IMR-90 (cell line): ENCODE results near the gene CGREF1. TPM values are rescaled to one million over a fixed set of nuclear protein-coding genes. Genes with fewer than 3 reads are reported as not detected.

ENCODE experiments used
- ATAC-seq: fragments of 200-7000 bp; cut with Tn5 transposase; 2 replicates; pipeline ENCODE4 v1.9.1; 2020; ENCODE audit warnings: low read depth, mild to moderate bottlenecking, moderate library complexity
- BruUV-seq: library from RNA; stranded (reverse); fragments of 400-500 nt; replicated peaks from 2 replicates; lab custom pipeline; 2021; lab: Mats Ljungman, UMichigan
- CTCF ChIA-PET: fragments of 300-600 bp; formaldehyde crosslinking; extraction: SDS; loops from one replicate; lab custom pipeline; 2021; ENCODE audit warnings: antibody characterized with exemption; lab: Yijun Ruan, JAX
- POLR2A ChIA-PET: fragments of 300-600 bp; sonication (Branson Sonifier 250); formaldehyde crosslinking; loops from one replicate; lab custom pipeline; 2022; ENCODE audit warnings: antibody characterized with exemption; ENCODE audit not compliant: unreplicated experiment; lab: Charles Lee
- DNase-seq: peaks from one replicate; pipeline ENCODE4 v3.0.0; 2013
- H2AFZ ChIP-seq: replicated peaks from 2 replicates; pipeline ENCODE3; 2013; ENCODE audit warnings: low read length, mild to moderate bottlenecking; ENCODE audit not compliant: poor library complexity
- H2AK5ac ChIP-seq: 2 replicates; pipeline ENCODE4 v1.6.1; 2013; ENCODE audit warnings: low read depth, low read length, inconsistent platforms
- H2AK9ac ChIP-seq: replicated peaks from 2 replicates; pipeline ENCODE3; 2013; ENCODE audit warnings: mild to moderate bottlenecking, low read depth, low read length, moderate library complexity; ENCODE audit not compliant: poor library complexity
- H2BK120ac ChIP-seq: 2 replicates; pipeline ENCODE4 v1.6.1; 2013; ENCODE audit warnings: low read depth, low read length, inconsistent platforms
- H2BK15ac ChIP-seq: 3 replicates; pipeline ENCODE4 v1.6.1; 2013; ENCODE audit warnings: low read depth, low read length, inconsistent platforms
- H2BK20ac ChIP-seq: 2 replicates; pipeline ENCODE4 v1.6.1; 2013; ENCODE audit warnings: low read depth, mild to moderate bottlenecking, inconsistent platforms, low read length, moderate library complexity
- H2BK5ac ChIP-seq: 2 replicates; pipeline ENCODE4 v1.6.1; 2013; ENCODE audit warnings: mild to moderate bottlenecking, low read depth, low read length, inconsistent platforms; ENCODE audit not compliant: poor library complexity, severe bottlenecking
- H3K14ac ChIP-seq: replicated peaks from 2 replicates; pipeline ENCODE4 v1.6.1; 2013; ENCODE audit warnings: low read depth, low read length, inconsistent platforms
- H3K18ac ChIP-seq: 2 replicates; pipeline ENCODE4 v1.6.1; 2013; ENCODE audit warnings: low read depth, low read length, control low read depth
- H3K23ac ChIP-seq: 2 replicates; pipeline ENCODE4 v1.6.1; 2013; ENCODE audit warnings: low read depth, low read length, inconsistent platforms
- H3K27ac ChIP-seq: 2 replicates; pipeline ENCODE4 v1.5.1; 2013; ENCODE audit warnings: mild to moderate bottlenecking, control low read depth, low read length; ENCODE audit not compliant: insufficient read depth
- H3K27me3 ChIP-seq: 2 replicates; pipeline ENCODE4 v1.6.1; 2013; ENCODE audit warnings: low read length; ENCODE audit not compliant: control insufficient read depth, insufficient read depth
- H3K36me3 ChIP-seq: 2 replicates; pipeline ENCODE4 v1.6.1; 2013; ENCODE audit warnings: low read length, mixed read lengths; ENCODE audit not compliant: control insufficient read depth, insufficient read depth
- H3K4ac ChIP-seq: 2 replicates; pipeline ENCODE4 v1.6.1; 2013; ENCODE audit warnings: low read depth, low read length, inconsistent platforms
- H3K4me1 ChIP-seq: 2 replicates; pipeline ENCODE4 v1.6.1; 2013; ENCODE audit warnings: low read length, mixed read lengths; ENCODE audit not compliant: control insufficient read depth, insufficient read depth
- H3K4me2 ChIP-seq: 2 replicates; pipeline ENCODE4 v1.6.1; 2013; ENCODE audit warnings: low read depth, mild to moderate bottlenecking, control low read depth, low read length, moderate library complexity
- H3K4me3 ChIP-seq: 2 replicates; pipeline ENCODE4 v1.5.1; 2013; ENCODE audit warnings: low read depth, mild to moderate bottlenecking, control low read depth, low read length, moderate library complexity; ENCODE audit not compliant: insufficient read depth
- H3K56ac ChIP-seq: 2 replicates; pipeline ENCODE4 v1.6.1; 2013; ENCODE audit warnings: low read length, inconsistent platforms; ENCODE audit not compliant: insufficient read depth; ENCODE audit errors: extremely low read depth
- H3K79me1 ChIP-seq, 2 experiments: 2 replicates each; pipeline ENCODE4 v1.6.1; 2013; ENCODE audit warnings: low read length in 2 of 2, inconsistent platforms in 1 of 2, low read depth in 1 of 2
- H3K9ac ChIP-seq: 2 replicates; pipeline ENCODE4 v1.6.1; 2013; ENCODE audit warnings: low read depth, low read length, control low read depth
- H3K9me1 ChIP-seq: 2 replicates; pipeline ENCODE4 v1.6.1; 2013; ENCODE audit warnings: low read length, inconsistent platforms; ENCODE audit not compliant: insufficient read depth
- H3K9me3 ChIP-seq: 2 replicates; pipeline ENCODE4 v1.6.1; 2013; ENCODE audit warnings: low read length; ENCODE audit not compliant: control insufficient read depth, insufficient read depth
- H4K20me1 ChIP-seq: 2 replicates; pipeline ENCODE4 v1.6.1; 2013; ENCODE audit warnings: low read length, inconsistent platforms; ENCODE audit not compliant: insufficient read depth
- H4K5ac ChIP-seq: 2 replicates; pipeline ENCODE4 v1.6.1; 2013; ENCODE audit warnings: mild to moderate bottlenecking, low read depth, low read length, control low read depth
- H4K8ac ChIP-seq, 2 experiments: 2 replicates each; pipeline ENCODE4 v1.6.1; 2013; ENCODE audit warnings: low read depth in 2 of 2, low read length in 2 of 2, control low read depth in 1 of 2, inconsistent platforms in 1 of 2
- H4K91ac ChIP-seq: 2 replicates; pipeline ENCODE4 v1.6.1; 2013; ENCODE audit warnings: low read depth, low read length, inconsistent platforms; ENCODE audit not compliant: insufficient read depth
- BHLHE40 ChIP-seq: fragments of 150-350 bp; IDR thresholded peaks from 2 replicates; pipeline ENCODE4 v1.6.1; 2016; ENCODE audit warnings: mild to moderate bottlenecking, low read depth, low read length
- MAFK ChIP-seq: IDR thresholded peaks from 2 replicates; pipeline ENCODE4 v1.6.1; 2012; ENCODE audit warnings: low read depth, low read length, improper control_type of control experiment
- RFX5 ChIP-seq: IDR thresholded peaks from 2 replicates; pipeline ENCODE4 v1.8.0; 2012; ENCODE audit warnings: low read depth, mild to moderate bottlenecking, low read length, moderate library complexity
- WGBS, 2 experiments: methylation state at CpG; one replicate each; pipeline versions ENCODE4 v1.1.5 to v1.1.7; 2013; ENCODE audit warnings: missing lambda C conversion rate in 2 of 2; ENCODE audit not compliant: insufficient read length in 1 of 2; ENCODE audit errors: extremely low coverage in 2 of 2; 5-methylcytosine and 5-hydroxymethylcytosine counted together
- dilution Hi-C: fragments of 300-500 bp; cut with HindIII; formaldehyde crosslinking; loops from one replicate; pipeline ENCODE4 v1.14.3; 2018; ENCODE audit warnings: low sequenced_read_pairs; ENCODE audit not compliant: unreplicated experiment
- in situ Hi-C: fragments of 300-500 bp; cut with MboI; formaldehyde crosslinking; loops from 3 replicates; pipeline ENCODE4 v1.14.3; 2019; ENCODE audit warnings: low sequenced_read_pairs, inconsistent platforms, mixed read lengths
- intact Hi-C: fragments of 100-400 bp; cut with micrococcal nuclease; formaldehyde crosslinking; loops from 2 replicates; pipeline ENCODE4 v1.10.0; 2022
- polyA plus RNA-seq, 3 experiments: library from polyadenylated mRNA; depleted of rRNA; stranded (reverse); fragments of >200 nt; gene quantifications; 2 replicates each; pipeline ENCODE4 v1.2.3, GENCODE V29; 2012; ENCODE audit warnings: low replicate concordance in 1 of 3
- total RNA-seq: library from RNA; depleted of rRNA; stranded (reverse); fragments of >200 nt; gene quantifications from 2 replicates; pipeline ENCODE4 v1.2.3, GENCODE V29; 2012
- TF ChIP-seq, protein P1 (sequence below): conservative IDR thresholded peaks from 2 replicates; pipeline ENCODE4 v1.5.1; 2012; ENCODE audit warnings: mild to moderate bottlenecking, low read depth, low read length, improper control_type of control experiment
- TF ChIP-seq, protein P2 (sequence below): fragments of 150-350 bp; IDR thresholded peaks from 2 replicates; pipeline ENCODE4 v1.6.1; 2016; ENCODE audit warnings: low read depth, mild to moderate bottlenecking, low read length, moderate library complexity, borderline replicate concordance

The CGREF1 gene
- total and polyA plus RNA-seq, 2 of the 4 experiments (the other 2 are of a cell fraction) = 0.54 to 1.3 TPM

DNA sequence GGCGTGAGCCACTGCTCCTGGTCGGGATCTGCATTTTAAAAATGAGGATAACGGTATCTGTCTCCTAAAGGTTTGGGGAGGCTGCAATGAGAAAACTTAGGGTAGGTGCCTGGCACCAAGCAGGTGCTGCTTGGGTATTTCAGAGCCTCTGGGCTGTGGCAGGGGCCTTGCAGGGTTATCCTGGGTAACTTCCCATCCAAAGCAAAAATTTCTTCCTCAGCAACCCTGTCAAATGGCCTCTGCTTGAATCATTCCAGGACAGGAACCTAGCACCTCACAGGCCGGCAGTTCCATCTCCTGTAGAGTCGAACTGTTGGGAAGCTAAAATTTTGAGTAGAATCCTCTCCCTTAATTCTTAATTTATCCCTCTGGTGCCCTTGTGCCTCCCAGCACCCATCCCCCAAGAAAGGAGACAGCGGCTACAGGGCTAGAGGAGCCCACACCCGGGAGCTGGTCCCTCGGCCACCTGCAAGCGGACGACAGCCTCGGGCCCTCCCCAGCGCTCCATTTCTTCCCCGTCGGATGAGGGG, 868 bp downstream of the CGREF1 start:
- Histone ChIP-seq H3K9me1 (no peaks in the 10 kb centered on the region; the same call in 1 of the 2 replicates), H3K56ac (no peak overlapping the region), H3K27me3 (peaks cover 69% of the 10 kb centered on the region), H4K20me1 (no peaks in the 10 kb centered on the region; the same call in 1 of the 2 replicates), H4K5ac (no peak overlapping the region), H3K4me1 (peaks cover 5% of the 10 kb centered on the region), H2AK9ac (peak overlapping the region; percentile 15), H2BK15ac (no peak overlapping the region), H4K8ac (no peak overlapping the region), H3K4me2 (peak overlapping the region; percentile 87; the same call in 1 of the 2 replicates), H3K9ac (no peak overlapping the region), H2AK5ac (no peak overlapping the region), H3K4me3 (peak overlapping the region; percentile 42; the same call in 1 of the 2 replicates), H3K18ac (no peak overlapping the region), H3K79me1 (no peaks in the 10 kb centered on the region), H2BK120ac (no peak overlapping the region), H3K4ac (no peak overlapping the region), H4K91ac (no peak overlapping the region), H2AFZ (peak overlapping the region; percentile 85), H3K23ac (no peak overlapping the region), H3K14ac (no peak overlapping the region), H3K27ac (no peak overlapping the region), H3K36me3 (no peaks in the 10 kb centered on the region), H3K9me3 (peaks cover 6% of the 10 kb centered on the region; the same call in 1 of the 2 replicates), H2BK5ac (no peak overlapping the region), H2BK20ac (no peak overlapping the region)
- DNase-seq = no peak
- 13% methylated on average over 8 of the region's 14 CpGs; no CpG with 5 or more reads in 1 of the 2 experiments for WGBS, 2 experiments
- dilution Hi-C loops (no loop called here), in situ Hi-C loops (no loop called here), intact Hi-C loops (no loop called here)
- TF ChIP-seq RFX5 (no peak), MAFK (no peak), BHLHE40 (no peak)
- TF ChIP-seq, protein P1, sequence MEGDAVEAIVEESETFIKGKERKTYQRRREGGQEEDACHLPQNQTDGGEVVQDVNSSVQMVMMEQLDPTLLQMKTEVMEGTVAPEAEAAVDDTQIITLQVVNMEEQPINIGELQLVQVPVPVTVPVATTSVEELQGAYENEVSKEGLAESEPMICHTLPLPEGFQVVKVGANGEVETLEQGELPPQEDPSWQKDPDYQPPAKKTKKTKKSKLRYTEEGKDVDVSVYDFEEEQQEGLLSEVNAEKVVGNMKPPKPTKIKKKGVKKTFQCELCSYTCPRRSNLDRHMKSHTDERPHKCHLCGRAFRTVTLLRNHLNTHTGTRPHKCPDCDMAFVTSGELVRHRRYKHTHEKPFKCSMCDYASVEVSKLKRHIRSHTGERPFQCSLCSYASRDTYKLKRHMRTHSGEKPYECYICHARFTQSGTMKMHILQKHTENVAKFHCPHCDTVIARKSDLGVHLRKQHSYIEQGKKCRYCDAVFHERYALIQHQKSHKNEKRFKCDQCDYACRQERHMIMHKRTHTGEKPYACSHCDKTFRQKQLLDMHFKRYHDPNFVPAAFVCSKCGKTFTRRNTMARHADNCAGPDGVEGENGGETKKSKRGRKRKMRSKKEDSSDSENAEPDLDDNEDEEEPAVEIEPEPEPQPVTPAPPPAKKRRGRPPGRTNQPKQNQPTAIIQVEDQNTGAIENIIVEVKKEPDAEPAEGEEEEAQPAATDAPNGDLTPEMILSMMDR = no peak
- TF ChIP-seq, protein P2, sequence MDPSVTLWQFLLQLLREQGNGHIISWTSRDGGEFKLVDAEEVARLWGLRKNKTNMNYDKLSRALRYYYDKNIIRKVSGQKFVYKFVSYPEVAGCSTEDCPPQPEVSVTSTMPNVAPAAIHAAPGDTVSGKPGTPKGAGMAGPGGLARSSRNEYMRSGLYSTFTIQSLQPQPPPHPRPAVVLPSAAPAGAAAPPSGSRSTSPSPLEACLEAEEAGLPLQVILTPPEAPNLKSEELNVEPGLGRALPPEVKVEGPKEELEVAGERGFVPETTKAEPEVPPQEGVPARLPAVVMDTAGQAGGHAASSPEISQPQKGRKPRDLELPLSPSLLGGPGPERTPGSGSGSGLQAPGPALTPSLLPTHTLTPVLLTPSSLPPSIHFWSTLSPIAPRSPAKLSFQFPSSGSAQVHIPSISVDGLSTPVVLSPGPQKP = no peak
- no peak for ATAC-seq
- ChIA-PET CTCF (no interaction called here), POLR2A (no interaction called here)
- BruUV-seq = no TSS peak
